Measurements from ENCODE around the gene GNA12.

GRCh38 chr7:2730846-2731770, 113.0 kb downstream of the GNA12 start:
- TF ChIP-seq CTCF (IDR thresholded peaks at IDR 0.05), result no peak
- no peak for TF ChIP-seq ZFX (IDR thresholded peaks at IDR 0.05; ENCODE audit: borderline replicate concordance)

Data from 22Rv1 (cell line).